Common myeloid progenitor, CD34-positive (primary cell): ENCODE data around the gene PNLIP.

ENCODE experiments used
- CTCF ChIA-PET: fragments of 350-600 bp; sonication (Branson Sonifier 250); formaldehyde crosslinking; loops from one replicate; lab custom pipeline; 2021; ENCODE audit warnings: antibody characterized with exemption; lab: Charles Lee
- POLR2A ChIA-PET: fragments of 350-600 bp; sonication (Branson Sonifier 250); formaldehyde crosslinking; loops from one replicate; lab custom pipeline; 2021; ENCODE audit warnings: antibody characterized with exemption; lab: Charles Lee
- DNase-seq, 3 donors: peaks; one replicate each; pipeline versions ENCODE4 v3.0.0 to v3.0.0-alpha.2; 2013
- H3K27ac ChIP-seq, 2 experiments: 1 replicate in 1 of 2; 2 replicates in 1 of 2; pipeline ENCODE4 v1.7.0; 2013; ENCODE audit warnings: inconsistent platforms in 2 of 2, low read length in 2 of 2, mild to moderate bottlenecking in 2 of 2, low read depth in 1 of 2, moderate library complexity in 1 of 2; ENCODE audit not compliant: severe bottlenecking in 2 of 2, insufficient read depth in 1 of 2, poor library complexity in 1 of 2
- H3K27me3 ChIP-seq, 5 experiments: replicated peaks in 2 of 5; 1 replicate in 3 of 5; 2 replicates in 2 of 5; pipeline versions ENCODE4 v1.6.1 to v1.7.0; 2013; ENCODE audit warnings: low read length in 4 of 5, mild to moderate bottlenecking in 2 of 5, moderate library complexity in 2 of 5, inconsistent platforms in 1 of 5; ENCODE audit not compliant: insufficient read depth in 5 of 5, control insufficient read depth in 4 of 5
- H3K36me3 ChIP-seq, 4 experiments: 1 replicate in 2 of 4; 2 replicates in 2 of 4; pipeline versions ENCODE4 v1.6.1 to v1.7.0; 2013; ENCODE audit warnings: low read length in 3 of 4, control low read depth in 1 of 4, mild to moderate bottlenecking in 1 of 4; ENCODE audit not compliant: control insufficient read depth in 4 of 4, insufficient read depth in 4 of 4
- H3K4me1 ChIP-seq, 4 experiments: 1 replicate in 3 of 4; 2 replicates in 1 of 4; pipeline versions ENCODE4 v1.6.1 to v1.7.1; 2013; ENCODE audit warnings: low read length in 3 of 4, mild to moderate bottlenecking in 3 of 4, control low read depth in 1 of 4, inconsistent platforms in 1 of 4, moderate library complexity in 1 of 4; ENCODE audit not compliant: control insufficient read depth in 4 of 4, insufficient read depth in 4 of 4; ENCODE audit errors: control extremely low read depth in 1 of 4
- H3K4me3 ChIP-seq, 7 experiments: 1 replicate in 4 of 7; 2 replicates in 3 of 7; pipeline versions ENCODE4 v1.5.1 to v1.7.0; 2013; ENCODE audit warnings: mild to moderate bottlenecking in 7 of 7, low read length in 6 of 7, moderate library complexity in 6 of 7, inconsistent platforms in 2 of 7, low read depth in 2 of 7, control low read depth in 1 of 7; ENCODE audit not compliant: insufficient read depth in 4 of 7, control insufficient read depth in 1 of 7; ENCODE audit errors: extremely low read depth in 1 of 7
- H3K9me3 ChIP-seq, 5 experiments: 1 replicate in 4 of 5; 2 replicates in 1 of 5; pipeline versions ENCODE4 v1.6.1 to v1.7.1; 2013; ENCODE audit warnings: low read length in 4 of 5, mild to moderate bottlenecking in 2 of 5, inconsistent platforms in 1 of 5, low read depth in 1 of 5, moderate library complexity in 1 of 5; ENCODE audit not compliant: control insufficient read depth in 4 of 5, insufficient read depth in 2 of 5; ENCODE audit errors: control extremely low read depth in 1 of 5
- WGBS: methylation state at CpG from one replicate; pipeline ENCODE4 v1.1.5; 2013; ENCODE audit not compliant: insufficient coverage; 5-methylcytosine and 5-hydroxymethylcytosine counted together

Gene PNLIP

GRCh38 chr10:116548301-116548700 lies 2.6 kb downstream of the PNLIP start:
- POLR2A ChIA-PET = no interaction called here
- CTCF ChIA-PET = no interaction called here
- WGBS = 96% methylated on average over 4 of the region's 5 CpGs
- Histone ChIP-seq H3K36me3 (no peaks in the 10 kb centered on the region), H3K4me3 (no peak overlapping the region), H3K9me3 (no peaks in the 10 kb centered on the region), H3K27me3 (peaks cover 0 to 2% (median 0%) of the 10 kb centered on the region in 5 experiments), H3K4me1 (no peaks in the 10 kb centered on the region), H3K27ac (no peak overlapping the region)
- no peak for DNase-seq

DNA sequence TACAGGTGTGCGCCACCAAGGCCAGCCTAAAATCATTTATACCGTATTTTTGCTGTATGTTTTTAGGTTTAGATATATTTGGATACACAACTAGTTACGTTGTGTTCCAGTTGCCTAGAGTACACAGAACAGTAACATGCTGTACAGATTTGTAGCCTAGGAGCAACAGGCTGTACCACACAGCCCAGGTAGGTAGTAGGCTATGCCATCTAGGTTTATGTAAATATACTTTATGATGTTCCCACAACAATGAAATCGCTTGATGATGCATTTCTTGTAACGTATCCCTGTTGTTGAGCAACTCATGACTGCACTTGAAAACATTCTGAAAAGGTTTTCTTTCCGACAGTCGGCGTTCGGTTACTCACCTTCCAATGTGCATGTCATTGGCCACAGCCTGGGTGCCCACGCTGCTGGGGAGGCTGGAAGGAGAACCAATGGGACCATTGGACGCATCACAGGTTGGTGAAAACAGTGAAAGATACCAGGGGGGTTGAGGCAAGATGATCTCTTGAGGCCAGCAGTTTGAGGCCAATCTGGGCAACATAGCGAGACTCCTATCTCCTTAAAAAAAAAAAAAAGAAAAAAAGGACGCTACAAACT lies 7.7 kb downstream of the PNLIP start:
- CTCF ChIA-PET = no interaction called here
- 96% methylated on average over 7 of the region's 13 CpGs for WGBS

DNA sequence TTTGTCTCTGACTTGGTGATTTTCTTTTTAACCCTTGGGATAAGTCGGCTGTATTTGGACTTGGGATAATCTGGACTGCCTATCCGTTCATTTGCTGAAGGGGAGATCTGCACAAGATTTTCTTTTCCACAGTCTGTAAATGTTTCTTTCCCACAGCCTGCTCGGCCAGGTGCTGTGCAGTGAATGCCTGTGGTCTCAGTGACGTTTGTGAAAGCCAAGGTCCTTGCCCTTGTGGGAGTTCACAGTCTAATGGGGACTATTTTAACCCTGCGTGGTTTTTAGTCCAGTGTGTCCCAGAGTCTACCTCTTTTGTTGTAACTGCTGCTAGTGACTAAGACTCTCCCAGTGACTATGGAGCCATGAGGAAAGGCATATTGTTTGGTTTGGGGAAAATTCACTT lies 8.9 kb downstream of the PNLIP start:
- no peak for DNase-seq
- no peaks in the 10 kb centered on the region for H3K36me3 ChIP-seq
- ChIA-PET CTCF (no interaction called here), POLR2A (no interaction called here)
- WGBS = 78% methylated on average over 5 of the region's 5 CpGs
- H3K9me3 ChIP-seq = no peaks in the 10 kb centered on the region
- no peak overlapping the region for H3K4me3 ChIP-seq
- H3K4me1 ChIP-seq = no peaks in the 10 kb centered on the region
- H3K27me3 ChIP-seq = peaks cover 0 to 3% (median 0%) of the 10 kb centered on the region in 5 experiments
- H3K27ac ChIP-seq = no peak overlapping the region

More for the DNA sequence above, 7.7 kb downstream of the PNLIP start:
- Histone ChIP-seq H3K27ac (no peak overlapping the region), H3K4me3 (no peak overlapping the region), H3K4me1 (no peaks in the 10 kb centered on the region), H3K27me3 (peaks cover 0 to 3% (median 0%) of the 10 kb centered on the region in 5 experiments), H3K9me3 (no peaks in the 10 kb centered on the region), H3K36me3 (no peaks in the 10 kb centered on the region)
- DNase-seq = no peak
- POLR2A ChIA-PET = no interaction called here

DNA sequence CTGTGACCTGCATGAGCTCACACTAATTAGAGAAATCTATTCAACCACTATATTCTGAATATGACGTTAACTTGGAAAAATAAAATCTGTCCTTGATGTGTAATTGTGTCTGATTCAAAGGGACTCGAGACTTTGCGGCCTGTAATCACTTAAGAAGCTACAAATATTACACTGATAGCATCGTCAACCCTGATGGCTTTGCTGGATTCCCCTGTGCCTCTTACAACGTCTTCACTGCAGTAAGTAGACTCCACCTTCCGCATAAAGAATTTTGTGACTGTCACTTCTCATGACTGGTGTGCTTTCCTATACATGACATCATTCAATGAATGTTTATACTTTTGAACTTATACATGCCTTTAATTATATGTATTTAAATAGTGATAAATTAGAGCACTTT lies 10.1 kb downstream of the PNLIP start:
- CTCF ChIA-PET = no interaction called here
- whole genome bisulfite sequencing = 94% methylated on average over 6 of the region's 6 CpGs
- H3K36me3 ChIP-seq = no peaks in the 10 kb centered on the region
- no peak overlapping the region for H3K27ac ChIP-seq
- POLR2A ChIA-PET = no interaction called here
- H3K27me3 ChIP-seq = peaks cover 0 to 3% (median 0%) of the 10 kb centered on the region in 5 experiments
- H3K9me3 ChIP-seq = no peaks in the 10 kb centered on the region
- H3K4me1 ChIP-seq = no peaks in the 10 kb centered on the region
- H3K4me3 ChIP-seq = no peak overlapping the region
- no peak for DNase-seq

DNA sequence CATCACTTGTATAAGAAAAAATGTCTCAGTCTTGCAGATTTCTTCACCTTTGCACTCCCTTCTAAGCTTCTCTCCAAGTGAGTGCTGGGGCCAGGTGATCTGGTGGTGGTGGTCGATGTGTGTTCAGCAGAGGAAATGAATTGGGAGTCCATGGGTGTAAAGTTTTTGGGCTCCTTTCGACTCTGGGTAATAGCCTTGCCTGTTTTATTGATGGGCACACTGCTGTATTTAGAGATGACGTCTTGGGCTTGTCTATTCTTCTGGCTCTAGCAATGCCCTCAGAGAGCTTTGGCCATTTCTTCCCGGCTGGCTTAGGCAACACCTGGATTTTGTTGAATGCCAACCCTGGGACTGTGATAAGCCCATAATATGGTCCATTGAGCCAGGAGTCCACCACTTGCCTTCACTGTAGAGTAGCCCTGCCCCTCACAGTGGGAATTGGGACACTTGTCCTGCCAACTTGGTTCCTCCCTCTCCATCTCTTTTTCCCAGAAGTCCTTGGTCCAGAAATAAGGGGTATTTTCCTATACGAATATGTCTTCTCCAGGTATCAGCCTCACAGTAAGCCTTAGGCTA lies 11.7 kb downstream of the PNLIP start:
- ChIA-PET CTCF (no interaction called here), POLR2A (no interaction called here)
- H3K4me3 ChIP-seq = no peak overlapping the region
- H3K9me3 ChIP-seq = no peaks in the 10 kb centered on the region
- H3K27ac ChIP-seq = no peak overlapping the region
- no peaks in the 10 kb centered on the region for H3K4me1 ChIP-seq
- H3K27me3 ChIP-seq = peaks cover 0 to 5% (median 0%) of the 10 kb centered on the region in 5 experiments
- no peaks in the 10 kb centered on the region for H3K36me3 ChIP-seq
- no peak for DNase-seq
- 84% methylated on average over 3 of the region's 5 CpGs for WGBS

DNA sequence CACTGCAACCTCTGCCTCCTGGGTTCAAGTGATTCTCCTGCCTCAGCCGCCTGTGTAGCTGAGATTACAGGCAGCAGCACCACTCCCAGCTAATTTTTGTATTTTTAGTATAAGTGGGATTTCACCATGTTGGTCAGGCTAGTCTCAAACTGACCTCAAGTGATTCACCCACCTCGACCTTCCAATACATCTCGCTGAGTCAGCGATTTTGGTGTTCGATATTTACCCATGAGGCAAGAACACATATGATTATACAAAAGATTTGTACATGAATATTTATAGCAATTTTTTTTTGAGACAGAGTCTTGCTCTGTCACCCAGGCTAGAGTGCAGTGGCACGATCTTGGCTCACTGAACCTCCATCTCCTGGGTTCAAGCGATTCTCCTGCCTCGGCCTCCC lies 19.8 kb downstream of the PNLIP start:
- H3K27ac ChIP-seq = no peak overlapping the region
- H3K9me3 ChIP-seq = no peaks in the 10 kb centered on the region
- ChIA-PET POLR2A (no interaction called here), CTCF (no interaction called here)
- H3K4me3 ChIP-seq = no peak overlapping the region
- H3K36me3 ChIP-seq = no peaks in the 10 kb centered on the region
- no peak for DNase-seq
- no peaks in the 10 kb centered on the region for H3K4me1 ChIP-seq
- peaks cover 0 to 2% (median 0%) of the 10 kb centered on the region in 5 experiments for H3K27me3 ChIP-seq
- WGBS = 97% methylated on average over 3 of the region's 8 CpGs

DNA sequence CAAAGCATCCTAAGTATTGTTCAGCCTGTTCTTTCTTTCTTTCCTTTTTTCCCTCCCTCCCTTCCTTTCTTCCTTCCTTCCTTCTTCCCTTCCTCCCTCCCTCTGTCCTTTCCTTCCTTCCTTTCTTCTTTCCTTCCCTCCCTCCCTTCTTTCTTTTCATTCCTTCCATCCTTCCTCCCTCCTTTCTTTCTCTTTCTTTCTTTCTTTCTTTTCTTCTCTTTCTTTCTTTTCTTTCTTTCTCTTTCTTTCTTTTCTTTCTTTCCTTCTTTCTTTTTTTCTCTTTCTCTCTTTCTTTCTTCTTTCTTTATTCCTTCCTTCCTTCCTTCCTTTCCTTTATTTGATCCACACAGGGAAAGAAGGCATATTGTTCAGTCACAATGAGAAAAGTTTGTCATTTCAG lies 21.2 kb downstream of the PNLIP start:
- Histone ChIP-seq H3K4me1 (no peaks in the 10 kb centered on the region), H3K27ac (no peak overlapping the region), H3K36me3 (no peaks in the 10 kb centered on the region), H3K27me3 (peaks cover 0 to 2% (median 0%) of the 10 kb centered on the region in 5 experiments), H3K9me3 (no peaks in the 10 kb centered on the region), H3K4me3 (no peak overlapping the region)
- no peak for DNase-seq
- ChIA-PET POLR2A (no interaction called here), CTCF (no interaction called here)
